H9 (cell line): ENCODE measurements around the gene SCFD1. TPM values are rescaled to one million over a fixed set of nuclear protein-coding genes. Genes with fewer than 3 reads are reported as not detected.

ENCODE experiments used
- DNase-seq: peaks from one replicate; pipeline ENCODE4 v3.0.0-alpha.2; 2017
- H2AFZ ChIP-seq: one replicate; pipeline ENCODE4 v1.6.1; 2013; ENCODE audit warnings: mild to moderate bottlenecking, low read length, control low read depth, moderate library complexity
- H2AK5ac ChIP-seq: 2 replicates; pipeline ENCODE4 v1.6.1; 2013; ENCODE audit warnings: low read length, control low read depth, mixed read lengths; ENCODE audit not compliant: insufficient read length
- H2BK120ac ChIP-seq: one replicate; pipeline ENCODE4 v1.6.1; 2013; ENCODE audit warnings: low read depth, mild to moderate bottlenecking, low read length, control low read depth, inconsistent platforms; ENCODE audit not compliant: poor library complexity, severe bottlenecking
- H2BK12ac ChIP-seq: 2 replicates; pipeline ENCODE4 v1.6.1; 2013; ENCODE audit warnings: low read length, control low read depth, mixed read lengths, low read depth; ENCODE audit not compliant: insufficient read length
- H2BK15ac ChIP-seq: 2 replicates; pipeline ENCODE4 v1.6.1; 2013; ENCODE audit warnings: low read depth, low read length, control low read depth
- H2BK20ac ChIP-seq: one replicate; pipeline ENCODE4 v1.6.1; 2013; ENCODE audit warnings: low read depth, mild to moderate bottlenecking, low read length, control low read depth, inconsistent platforms; ENCODE audit not compliant: poor library complexity, severe bottlenecking
- H2BK5ac ChIP-seq: 2 replicates; pipeline ENCODE4 v1.6.1; 2013; ENCODE audit warnings: low read length, control low read depth, mixed read lengths; ENCODE audit not compliant: insufficient read length
- H3K14ac ChIP-seq: 2 replicates; pipeline ENCODE4 v1.6.1; 2013; ENCODE audit warnings: low read length, control low read depth; ENCODE audit not compliant: insufficient read depth
- H3K18ac ChIP-seq: 2 replicates; pipeline ENCODE4 v1.6.1; 2013; ENCODE audit warnings: low read depth, mild to moderate bottlenecking, mixed read lengths, low read length, control low read depth; ENCODE audit not compliant: insufficient read length
- H3K23ac ChIP-seq: 2 replicates; pipeline ENCODE4 v1.6.1; 2013; ENCODE audit warnings: low read length, control low read depth, mixed read lengths, low read depth; ENCODE audit not compliant: insufficient read length
- H3K23me2 ChIP-seq: 2 replicates; pipeline ENCODE4 v1.6.1; 2013; ENCODE audit warnings: low read depth, mild to moderate bottlenecking, mixed read lengths, low read length, control low read depth; ENCODE audit not compliant: insufficient read length, poor library complexity, severe bottlenecking
- H3K27ac ChIP-seq: 2 replicates; pipeline ENCODE4 v1.5.1; 2013; ENCODE audit warnings: low read length, control low read depth, mixed read lengths, low read depth; ENCODE audit not compliant: insufficient read length
- H3K27me3 ChIP-seq: 2 replicates; pipeline ENCODE4 v1.6.1; 2013; ENCODE audit warnings: low read length, control low read depth, inconsistent platforms; ENCODE audit not compliant: insufficient read depth
- H3K4ac ChIP-seq: 2 replicates; pipeline ENCODE4 v1.6.1; 2013; ENCODE audit warnings: low read depth, mild to moderate bottlenecking, control low read depth, inconsistent platforms, low read length, moderate library complexity
- H3K4me1 ChIP-seq: 2 replicates; pipeline ENCODE4 v1.6.1; 2013; ENCODE audit warnings: low read length, control low read depth, inconsistent platforms; ENCODE audit not compliant: insufficient read depth
- H3K4me2 ChIP-seq: 2 replicates; pipeline ENCODE4 v1.6.1; 2013; ENCODE audit warnings: low read length, control low read depth, mixed read lengths; ENCODE audit not compliant: insufficient read length, insufficient read depth
- H3K56ac ChIP-seq: 2 replicates; pipeline ENCODE4 v1.6.1; 2013; ENCODE audit warnings: low read depth, mild to moderate bottlenecking, mixed read lengths, low read length, control low read depth; ENCODE audit not compliant: insufficient read length
- H3K79me1 ChIP-seq: 2 replicates; pipeline ENCODE4 v1.6.1; 2013; ENCODE audit warnings: low read depth, mild to moderate bottlenecking, moderate library complexity, low read length, control low read depth, inconsistent platforms; ENCODE audit not compliant: insufficient read depth, poor library complexity, severe bottlenecking
- H3K79me2 ChIP-seq: 2 replicates; pipeline ENCODE4 v1.6.1; 2013; ENCODE audit warnings: low read length, control low read depth, inconsistent platforms; ENCODE audit not compliant: insufficient read depth
- H3K9ac ChIP-seq: 2 replicates; pipeline ENCODE4 v1.6.1; 2013; ENCODE audit warnings: low read length, control low read depth, mixed read lengths; ENCODE audit not compliant: insufficient read length; ENCODE audit errors: extremely low read depth
- H3K9me3 ChIP-seq: one replicate; pipeline ENCODE4 v1.6.1; 2013; ENCODE audit warnings: low read depth, low read length, inconsistent platforms; ENCODE audit not compliant: control insufficient read depth
- H3T11ph ChIP-seq: one replicate; pipeline ENCODE4 v1.6.1; 2013; ENCODE audit warnings: mild to moderate bottlenecking, low read length, control low read depth, inconsistent platforms
- H4K20me1 ChIP-seq: one replicate; pipeline ENCODE4 v1.6.1; 2013; ENCODE audit not compliant: control insufficient read depth, insufficient read length, insufficient read depth
- H4K5ac ChIP-seq: 2 replicates; pipeline ENCODE4 v1.6.1; 2013; ENCODE audit warnings: low read depth, mild to moderate bottlenecking, mixed read lengths, low read length, control low read depth; ENCODE audit not compliant: insufficient read length
- H4K8ac ChIP-seq: replicated peaks from 2 replicates; pipeline ENCODE4 v1.6.1; 2013; ENCODE audit warnings: low read length, control low read depth, mixed read lengths, low read depth; ENCODE audit not compliant: insufficient read length
- H4K91ac ChIP-seq: 2 replicates; pipeline ENCODE4 v1.6.1; 2013; ENCODE audit warnings: low read depth, mild to moderate bottlenecking, moderate library complexity, mixed read lengths, low read length, control low read depth; ENCODE audit not compliant: insufficient read length
- H3K27ac Mint-ChIP-seq, 3 experiments: 2 replicates in 2 of 3; 3 replicates in 1 of 3; pipeline ENCODE4 v1.8.0; 2020 to 2021; ENCODE audit warnings: mixed read lengths in 3 of 3, mild to moderate bottlenecking in 1 of 3, moderate library complexity in 1 of 3
- H3K27me3 Mint-ChIP-seq: 2 replicates; pipeline ENCODE4 v1.8.0; 2021; ENCODE audit warnings: low read depth, mild to moderate bottlenecking, moderate library complexity, mixed read lengths
- H3K36me3 Mint-ChIP-seq, 3 experiments: 2 replicates in 2 of 3; 3 replicates in 1 of 3; pipeline ENCODE4 v1.8.0; 2020 to 2021; ENCODE audit warnings: low read depth in 3 of 3, mixed read lengths in 3 of 3; ENCODE audit not compliant: insufficient read depth in 1 of 3
- H3K4me1 Mint-ChIP-seq, 2 experiments: 2 replicates each; pipeline ENCODE4 v1.8.0; 2020; ENCODE audit warnings: mixed read lengths in 2 of 2
- H3K4me3 Mint-ChIP-seq, 2 experiments: 2 replicates in 1 of 2; 3 replicates in 1 of 2; pipeline ENCODE4 v1.8.0; 2020 to 2021; ENCODE audit warnings: mild to moderate bottlenecking in 2 of 2, mixed read lengths in 2 of 2, moderate library complexity in 1 of 2
- H3K9me3 Mint-ChIP-seq, 2 experiments: 2 replicates in 1 of 2; 3 replicates in 1 of 2; pipeline ENCODE4 v1.8.0; 2020; ENCODE audit warnings: mild to moderate bottlenecking in 2 of 2, mixed read lengths in 2 of 2, moderate library complexity in 1 of 2
- CTCF ChIP-seq: fragments of 200-600 bp; sonication (generic); conservative IDR thresholded peaks from 3 replicates; pipeline ENCODE4 v1.8.0; 2021; ENCODE audit warnings: antibody characterized with exemption, mild to moderate bottlenecking
- WGBS: extraction: QIAGEN DNeasy Blood & Tissue Kit; methylation state at CpG from one replicate; pipeline ENCODE4 v1.1.7; 2013; ENCODE audit warnings: missing lambda C conversion rate, low lambda C conversion rate, mixed read lengths; ENCODE audit not compliant: insufficient read length; ENCODE audit errors: extremely low coverage; 5-methylcytosine and 5-hydroxymethylcytosine counted together
- total RNA-seq: library from RNA; stranded (reverse); gene quantifications from 2 replicates; pipeline ENCODE4 v1.2.1, GENCODE V29; 2021

SCFD1 gene
- total RNA-seq, 1 experiment from 2014 or later: 85.2 TPM

GRCh38 chr14:30573226-30573814, 48.8 kb upstream of the SCFD1 start:
- H3K9me3 Mint-ChIP-seq: no peaks in the 10 kb centered on the region
- H3K27me3 Mint-ChIP-seq: no peaks in the 10 kb centered on the region

More at GRCh38 chr14:30573226-30573814, 48.8 kb upstream of the SCFD1 start:
- H3K4me1 Mint-ChIP-seq: peaks cover 72 to 73% of the 10 kb centered on the region in 2 experiments
- Histone ChIP-seq H2AK5ac (no peak overlapping the region), H3K27me3 (no peaks in the 10 kb centered on the region), H2BK15ac (no peak overlapping the region), H4K8ac (no peak overlapping the region), H3K27ac (no peak overlapping the region), H3K4me1 (peaks cover 7% of the 10 kb centered on the region), H3K56ac (no peak overlapping the region), H2BK120ac (no peak overlapping the region), H3K18ac (no peak overlapping the region), H3K4ac (no peak overlapping the region), H3K79me2 (peaks cover 65% of the 10 kb centered on the region), H4K91ac (no peak overlapping the region), H2AFZ (no peak overlapping the region), H2BK20ac (no peak overlapping the region), H3K9me3 (no peaks in the 10 kb centered on the region), H4K20me1 (peaks cover 3% of the 10 kb centered on the region), H3T11ph (no peak overlapping the region), H3K23me2 (no peaks in the 10 kb centered on the region), H3K79me1 (peaks cover 7% of the 10 kb centered on the region), H3K23ac (no peak overlapping the region), H3K14ac (no peak overlapping the region), H2BK12ac (no peak overlapping the region), H3K4me2 (no peak overlapping the region), H4K5ac (no peak overlapping the region), H3K9ac (no peak overlapping the region), H2BK5ac (no peak overlapping the region)
- TF ChIP-seq CTCF: no peak
- no peaks in the 10 kb centered on the region; a peak in 2 of 7 replicates for H3K36me3 Mint-ChIP-seq
- peak overlapping the region in 1 of 2 experiments; percentile 11; a peak in 1 of 5 replicates for H3K4me3 Mint-ChIP-seq
- WGBS: 100% methylated on average over 1 of the region's 5 CpGs
- peak overlapping the region in 2 of 3 experiments; percentile 22 to 29; a peak in 2 of 7 replicates for H3K27ac Mint-ChIP-seq
- DNase-seq: no peak
